Upper lobe of left lung (tissue), 6 donors: ENCODE measurements around the gene ST8SIA6. TPM values are rescaled to one million over a fixed set of nuclear protein-coding genes. Genes with fewer than 3 reads are reported as not detected.

Source experiments
- ATAC-seq, 2 donors: fragments of 200-7000 bp; cut with Tn5 transposase; one replicate each; pipeline ENCODE4 v1.9.1; 2022; ENCODE audit warnings: mild to moderate bottlenecking in 2 of 2, moderate library complexity in 2 of 2; ENCODE audit not compliant: low FRiP score in 2 of 2
- DNase-seq, 2 donors: peaks; one replicate each; pipeline ENCODE4 v3.0.0-alpha.2; 2019 to 2020
- H3K27ac ChIP-seq, 4 donors: fragments of 200-600 bp; sonication (generic); one replicate each; pipeline ENCODE4 v1.5.1; 2016 to 2019
- H3K27me3 ChIP-seq, 4 donors: fragments of 200-600 bp; sonication (generic); one replicate each; pipeline ENCODE4 v1.5.1; 2017 to 2019
- H3K36me3 ChIP-seq, 4 donors: fragments of 200-600 bp; sonication (generic); one replicate each; pipeline ENCODE4 v1.5.1; 2016 to 2019
- H3K4me1 ChIP-seq, 4 donors: fragments of 200-600 bp; sonication (generic); one replicate each; pipeline ENCODE4 v1.5.1; 2018 to 2019
- H3K4me3 ChIP-seq, 4 donors: fragments of 200-600 bp; sonication (generic); one replicate each; pipeline ENCODE4 v1.5.1; 2017 to 2019; ENCODE audit warnings: mild to moderate bottlenecking in 2 of 4, moderate library complexity in 1 of 4
- H3K9me3 ChIP-seq, 4 donors: fragments of 200-600 bp; sonication (generic); one replicate each; pipeline ENCODE4 v1.5.1; 2018 to 2019
- CTCF ChIP-seq, 6 experiments: fragments of 450-650 bp in 4 of 6; fragments of 200-600 bp in 2 of 6; sonication (generic) in 2 of 6; IDR thresholded peaks; one replicate each; pipeline ENCODE4 v1.5.1; 2016 to 2019; ENCODE audit warnings: antibody characterized with exemption in 6 of 6
- EP300 ChIP-seq, 4 donors: sonication (generic); formaldehyde crosslinking; IDR thresholded peaks; one replicate each; pipeline ENCODE4 v1.5.1; 2017; ENCODE audit warnings: antibody characterized with exemption in 4 of 4, control low read depth in 2 of 4
- POLR2A ChIP-seq, 4 donors: fragments of 450-650 bp; IDR thresholded peaks; one replicate each; pipeline ENCODE4 v1.5.1; 2016 to 2017; ENCODE audit warnings: antibody characterized with exemption in 4 of 4, mild to moderate bottlenecking in 2 of 4
- POLR2AphosphoS5 ChIP-seq, 2 donors: sonication (generic); formaldehyde crosslinking; IDR thresholded peaks; one replicate each; pipeline ENCODE4 v1.5.1; 2017; ENCODE audit warnings: antibody characterized with exemption in 2 of 2
- whole genome bisulfite sequencing, 2 donors: methylation state at CpG; one replicate each; pipeline ENCODE4 v1.1.5; 2017 to 2018; 5-methylcytosine and 5-hydroxymethylcytosine counted together
- total RNA-seq, 6 donors: library from RNA; depleted of rRNA in 4 of 6; stranded (reverse); fragments of >200 nt in 4 of 6; gene quantifications; one replicate each; pipeline versions ENCODE4 v1.1.0 to v1.2.1, GENCODE V29; 2016 to 2021
- donor health status: DM: no; HTN: no; CAD: no; lungs with moderate emphysema.
- donor health status: DM: no; HTN: yes; CAD: no; lungs with severe emphysema.

ST8SIA6 gene
- total RNA-seq, 6 donors from 2014 or later: 5.5 to 12.6 (median 7.0) TPM

- Histone ChIP-seq H3K4me1 (no peaks in the 10 kb centered on the region), H3K36me3 (no peaks in the 10 kb centered on the region), H3K4me3 (no peak overlapping the region), H3K9me3 (no peaks in the 10 kb centered on the region), H3K27ac (no peak overlapping the region), H3K27me3 (no peaks in the 10 kb centered on the region)
- TF ChIP-seq EP300 (IDR thresholded peaks at IDR 0.05) (no peak), CTCF (IDR thresholded peaks at IDR 0.05) (no peak), POLR2A (IDR thresholded peaks at IDR 0.05) (no peak), POLR2AphosphoS5 (IDR thresholded peaks at IDR 0.05) (no peak)
- no peak for ATAC-seq
- DNase-seq: no peak
These were observed 19.2 kb downstream of the ST8SIA6 start for GRCh38 chr10:17435187-17435586.

GRCh38 chr10:17432723-17433122 is 21.7 kb downstream of the ST8SIA6 start:
- DNase-seq: no peak
- 79 to 82% methylated on average over 6 of the region's 6 CpGs for WGBS, 2 donors
- Histone ChIP-seq H3K36me3 (no peaks in the 10 kb centered on the region), H3K9me3 (no peaks in the 10 kb centered on the region), H3K4me1 (peaks cover 5 to 16% (median 10%) of the 10 kb centered on the region in 4 donors), H3K27me3 (no peaks in the 10 kb centered on the region), H3K4me3 (no peak overlapping the region), H3K27ac (no peak overlapping the region)
- TF ChIP-seq POLR2A (IDR thresholded peaks at IDR 0.05) (no peak), CTCF (IDR thresholded peaks at IDR 0.05) (no peak), EP300 (IDR thresholded peaks at IDR 0.05) (no peak), POLR2AphosphoS5 (IDR thresholded peaks at IDR 0.05) (no peak)
- ATAC-seq: no peak

- Histone ChIP-seq H3K4me3 (no peak overlapping the region), H3K9me3 (no peaks in the 10 kb centered on the region), H3K36me3 (no peaks in the 10 kb centered on the region), H3K27me3 (no peaks in the 10 kb centered on the region), H3K27ac (peak overlapping the region in 1 of 4 donors; percentile 22), H3K4me1 (peaks cover 5 to 23% (median 12%) of the 10 kb centered on the region in 4 donors)
- TF ChIP-seq POLR2A (IDR thresholded peaks at IDR 0.05) (no peak), EP300 (IDR thresholded peaks at IDR 0.05) (no peak), POLR2AphosphoS5 (IDR thresholded peaks at IDR 0.05) (no peak), CTCF (IDR thresholded peaks at IDR 0.05) (no peak)
- no peak for DNase-seq
- no peak for ATAC-seq
- WGBS, 2 donors: 46 to 57% methylated on average over 7 of the region's 7 CpGs
These were observed 22.5 kb downstream of the ST8SIA6 start for GRCh38 chr10:17431871-17432311.

GRCh38 chr10:17430647-17431355 is 23.6 kb downstream of the ST8SIA6 start:
- Histone ChIP-seq H3K4me1 (peaks cover 5 to 34% (median 20%) of the 10 kb centered on the region in 4 donors), H3K36me3 (no peaks in the 10 kb centered on the region), H3K9me3 (no peaks in the 10 kb centered on the region), H3K27ac (no peak overlapping the region), H3K27me3 (no peaks in the 10 kb centered on the region), H3K4me3 (no peak overlapping the region)
- TF ChIP-seq POLR2A (IDR thresholded peaks at IDR 0.05) (no peak), CTCF (IDR thresholded peaks at IDR 0.05) (peak; percentile 39 to 84 (median 72))
- WGBS, 2 donors: 28 to 29% methylated on average over 7 of the region's 7 CpGs
- ATAC-seq: peak in 1 of 2 donors; percentile 85
- DNase-seq: peak in 1 of 2 donors; percentile 53

GRCh38 chr10:17429490-17429889 is 24.9 kb downstream of the ST8SIA6 start:
- H3K27me3 ChIP-seq: no peaks in the 10 kb centered on the region
- no peak overlapping the region for H3K4me3 ChIP-seq
- peaks cover 11 to 39% (median 21%) of the 10 kb centered on the region in 4 donors for H3K4me1 ChIP-seq
- peak overlapping the region in 1 of 4 donors; percentile 71 for H3K27ac ChIP-seq
- 92% methylated on average over 6 of the region's 6 CpGs for WGBS, 2 donors
- ATAC-seq (no peak), DNase-seq (no peak)
- H3K36me3 ChIP-seq: no peaks in the 10 kb centered on the region
- TF ChIP-seq POLR2AphosphoS5 (IDR thresholded peaks at IDR 0.05) (no peak), EP300 (IDR thresholded peaks at IDR 0.05) (no peak), POLR2A (IDR thresholded peaks at IDR 0.05) (no peak), CTCF (IDR thresholded peaks at IDR 0.05) (no peak)
- no peaks in the 10 kb centered on the region for H3K9me3 ChIP-seq
